HG02678 (cell line): ENCODE results near the gene SIK3.

Experiments
- ATAC-seq: cut with Tn5 transposase; IDR thresholded peaks from one replicate; pipeline ENCODE4 v1.9.1; 2021; ENCODE audit warnings: mild to moderate bottlenecking, moderate library complexity; ENCODE audit not compliant: unreplicated experiment

SIK3 gene

DNA sequence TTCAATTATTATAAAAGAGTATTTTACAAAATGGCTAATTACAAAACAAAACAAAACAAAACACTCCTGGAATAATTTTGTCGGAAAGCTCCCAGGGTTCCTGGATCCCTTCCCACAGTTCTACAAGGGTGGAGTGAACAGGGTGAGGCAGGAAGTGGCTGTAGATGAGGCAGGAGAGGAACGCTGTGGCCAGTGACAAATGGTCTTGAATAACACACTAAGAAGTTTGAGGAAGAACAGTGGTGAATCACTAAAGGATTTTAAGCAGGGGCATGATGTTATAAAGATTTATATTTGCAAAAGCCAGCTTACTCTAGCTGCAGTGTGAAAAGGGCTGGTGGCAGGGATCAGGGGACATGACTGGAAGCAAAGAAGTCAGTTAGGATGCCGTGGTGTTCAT is 227.0 kb downstream of the SIK3 start:
- ATAC-seq = no peak

DNA sequence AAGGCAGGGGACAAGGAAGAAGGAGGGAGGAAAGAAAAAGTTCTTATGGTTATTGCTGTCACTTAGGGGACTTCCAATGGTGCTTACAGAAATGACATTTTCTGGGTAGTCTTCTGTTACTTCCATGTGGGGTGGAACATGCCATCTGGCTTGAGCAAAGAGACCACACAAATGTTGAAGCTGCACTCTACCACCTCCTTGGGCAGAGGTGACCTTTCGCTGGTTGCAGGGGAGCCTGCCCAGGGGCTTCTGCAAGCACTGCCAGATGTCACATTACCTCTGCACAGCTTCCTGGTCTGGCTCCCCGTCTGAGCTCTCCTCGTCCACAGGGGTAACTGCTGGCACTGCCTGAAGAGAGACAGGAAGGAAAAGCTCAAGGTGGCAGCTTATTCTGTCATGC is 228.2 kb downstream of the SIK3 start:
- no peak for ATAC-seq

DNA sequence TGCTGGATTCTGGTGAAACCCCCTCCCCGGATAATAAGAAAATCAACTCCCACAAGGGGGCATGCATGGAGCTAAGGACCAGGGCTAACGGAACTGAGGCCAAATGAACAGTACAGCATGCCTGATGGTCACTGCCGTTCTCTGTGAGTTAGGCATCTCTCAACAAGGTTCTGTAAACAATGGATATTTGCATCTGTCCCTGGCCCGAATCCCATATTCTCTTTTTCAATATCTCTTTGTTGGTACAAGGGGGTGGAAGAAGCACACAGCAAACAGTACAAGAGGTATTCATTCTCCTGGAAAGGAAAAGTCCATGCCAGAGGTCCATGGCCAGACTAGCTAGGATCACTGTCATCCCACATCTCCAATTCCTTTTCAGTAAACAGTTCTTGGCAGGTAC is 228.6 kb downstream of the SIK3 start:
- ATAC-seq = no peak

DNA sequence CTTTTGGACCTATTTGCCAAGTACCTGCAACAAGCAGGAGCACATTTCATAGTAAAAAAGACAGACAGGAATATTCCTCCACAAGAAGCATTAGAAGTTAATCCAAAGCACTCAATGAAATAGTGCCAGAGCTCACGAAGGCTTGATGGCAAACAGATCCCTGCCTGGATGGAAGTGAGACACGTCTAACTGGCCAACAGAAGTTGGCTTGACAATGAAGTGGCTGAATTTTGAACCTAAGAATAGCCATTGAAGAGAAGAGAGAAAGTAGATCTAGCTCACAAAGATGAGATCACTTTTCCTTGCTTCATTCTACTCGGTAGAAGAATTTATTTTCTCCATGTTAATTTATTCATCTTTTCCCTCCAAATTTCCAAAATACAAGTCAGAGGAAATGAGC is 230.2 kb downstream of the SIK3 start:
- no peak for ATAC-seq

DNA sequence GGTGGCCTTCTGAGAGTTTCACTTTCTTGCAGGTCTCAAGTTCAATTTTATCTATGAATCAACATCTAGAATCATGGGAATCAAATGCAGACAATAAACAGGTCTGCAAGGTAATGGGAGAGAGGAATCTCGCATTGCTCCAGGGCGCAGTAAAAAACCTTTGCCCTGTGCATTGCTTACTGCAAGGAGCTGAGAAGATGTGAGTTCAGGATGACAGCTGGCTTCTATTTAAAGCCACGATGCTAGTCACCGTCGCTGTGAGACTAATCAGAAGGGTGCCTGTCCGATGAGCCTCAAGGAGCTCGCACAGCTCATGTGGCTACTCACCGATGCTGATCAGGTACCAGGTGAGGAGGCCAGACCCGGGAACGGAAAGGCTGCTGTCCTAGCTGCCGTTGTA is 230.6 kb downstream of the SIK3 start:
- no peak for ATAC-seq

DNA sequence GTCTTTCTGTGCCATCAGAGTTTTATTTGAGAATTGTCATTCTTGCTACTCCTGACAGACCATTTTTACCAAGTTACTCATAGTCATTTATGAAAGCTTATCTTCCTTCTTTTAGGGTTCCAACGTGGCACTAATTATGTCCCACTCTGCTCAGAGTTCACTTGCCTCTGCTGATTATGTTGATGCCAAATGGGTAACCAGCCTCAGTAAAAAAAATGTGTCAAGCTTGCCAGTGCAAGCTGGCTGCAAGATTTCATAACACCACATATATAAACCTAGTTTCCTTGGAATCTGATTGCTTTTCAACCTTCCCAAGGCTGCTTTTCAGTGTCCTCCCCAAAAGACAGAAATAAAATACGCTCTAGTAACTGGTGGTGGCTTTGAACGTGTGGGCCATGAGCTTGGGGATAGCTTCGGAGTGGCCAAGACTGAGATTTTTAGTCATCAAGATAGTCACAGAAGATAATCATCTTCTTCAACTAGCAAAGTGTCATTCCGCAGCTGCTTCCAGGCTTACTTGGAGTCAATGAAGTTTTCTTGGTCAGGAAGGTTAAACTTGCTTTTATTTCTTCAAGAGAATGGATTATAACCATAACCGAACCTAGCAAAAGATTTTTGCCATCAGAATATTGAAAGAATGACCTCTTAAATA is 231.3 kb downstream of the SIK3 start:
- ATAC-seq = no peak

DNA sequence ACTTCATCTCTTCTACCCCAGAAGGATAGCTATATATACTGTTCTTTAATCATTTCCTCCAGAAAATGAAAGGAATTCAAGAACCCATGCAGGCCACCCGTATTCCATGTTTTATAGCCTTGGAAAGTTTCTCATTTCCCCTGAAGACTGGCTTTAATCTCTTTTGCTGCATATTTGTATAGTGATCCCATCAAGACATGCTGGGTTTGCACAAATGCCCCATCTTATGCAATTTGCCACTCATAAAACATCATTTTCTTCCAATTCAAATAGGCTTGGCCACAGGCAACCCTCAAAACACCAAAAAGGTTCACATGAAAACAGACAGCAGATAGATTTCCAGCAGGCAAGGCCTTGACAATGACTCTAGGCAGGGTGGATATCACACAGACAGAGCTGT is 232.5 kb downstream of the SIK3 start:
- ATAC-seq = no peak

DNA sequence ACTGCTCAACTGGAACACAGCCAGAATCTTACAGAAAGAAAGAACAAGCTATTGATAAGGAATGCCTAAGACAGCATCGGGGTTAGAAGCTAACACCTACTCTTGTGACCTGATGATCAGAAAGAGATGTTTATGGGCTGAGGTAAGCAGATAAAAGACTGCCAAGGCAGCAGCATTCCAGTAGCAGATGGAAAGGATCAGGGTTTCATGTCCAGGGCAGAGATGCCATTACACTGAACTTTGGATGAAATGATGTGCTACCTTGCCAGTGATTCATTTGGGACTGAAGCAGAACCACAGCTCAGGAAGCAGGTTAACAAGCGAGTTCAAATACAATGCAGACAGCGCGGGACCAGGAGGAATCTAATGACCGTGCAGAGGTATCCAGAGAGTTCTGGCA is 233.7 kb downstream of the SIK3 start:
- no peak for ATAC-seq

DNA sequence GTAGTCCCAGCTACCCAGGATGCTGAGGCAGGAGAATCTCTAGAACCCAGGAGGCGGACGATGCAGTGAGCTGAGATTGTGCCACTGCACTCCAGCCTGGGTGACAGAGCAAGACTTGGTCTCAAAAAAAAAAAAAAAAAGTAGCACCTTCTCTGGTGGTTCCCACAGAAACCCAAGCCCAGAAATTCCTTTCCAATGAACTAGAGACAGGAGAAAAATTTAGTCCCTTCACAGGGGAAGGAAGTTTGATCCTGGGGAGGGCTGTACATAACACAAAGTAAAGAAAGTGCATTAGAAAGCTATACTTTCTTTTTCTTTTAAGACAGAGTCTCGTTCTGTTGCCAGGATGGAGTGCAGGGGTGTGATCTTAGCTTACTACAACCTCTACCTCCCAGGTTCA is 235.3 kb downstream of the SIK3 start:
- ATAC-seq = no peak

DNA sequence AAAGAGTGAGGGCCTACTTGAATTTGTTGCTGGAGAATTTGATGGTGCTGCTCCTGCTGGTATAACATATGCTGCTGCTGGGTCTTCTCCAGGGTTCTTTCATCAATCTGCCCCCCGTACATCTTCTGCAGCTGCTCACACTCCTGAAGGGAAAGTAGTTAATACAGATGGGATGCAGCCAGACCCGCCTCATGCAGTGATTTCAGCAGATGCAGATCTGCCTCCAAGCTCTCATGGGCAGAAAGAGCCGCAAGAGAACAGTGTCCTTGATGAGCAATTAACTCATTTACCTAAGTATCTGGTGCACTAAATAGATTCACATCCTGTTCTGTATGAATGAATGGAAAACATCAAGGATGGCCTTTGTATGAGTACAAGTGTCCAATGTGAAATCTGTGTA is 236.0 kb downstream of the SIK3 start:
- no peak for ATAC-seq

DNA sequence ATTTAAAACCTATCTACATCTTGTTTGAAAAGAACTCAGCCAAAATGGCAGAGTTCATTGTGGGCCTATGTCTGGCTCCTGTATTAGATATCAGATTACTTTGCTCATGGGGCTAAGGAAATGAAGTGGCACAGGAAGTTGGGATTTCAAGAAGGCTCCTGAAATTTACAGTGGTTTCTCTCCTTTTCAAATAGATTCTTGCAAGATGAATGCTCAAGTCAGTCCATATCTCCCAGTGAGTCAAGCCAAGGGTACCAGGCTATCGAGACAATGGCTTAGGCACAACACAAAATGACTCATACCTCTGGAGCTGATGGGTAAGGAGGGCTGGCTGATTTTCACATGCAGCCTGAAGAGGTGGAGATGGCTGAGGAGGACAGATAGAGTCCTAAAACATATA is 236.7 kb downstream of the SIK3 start:
- ATAC-seq = no peak

DNA sequence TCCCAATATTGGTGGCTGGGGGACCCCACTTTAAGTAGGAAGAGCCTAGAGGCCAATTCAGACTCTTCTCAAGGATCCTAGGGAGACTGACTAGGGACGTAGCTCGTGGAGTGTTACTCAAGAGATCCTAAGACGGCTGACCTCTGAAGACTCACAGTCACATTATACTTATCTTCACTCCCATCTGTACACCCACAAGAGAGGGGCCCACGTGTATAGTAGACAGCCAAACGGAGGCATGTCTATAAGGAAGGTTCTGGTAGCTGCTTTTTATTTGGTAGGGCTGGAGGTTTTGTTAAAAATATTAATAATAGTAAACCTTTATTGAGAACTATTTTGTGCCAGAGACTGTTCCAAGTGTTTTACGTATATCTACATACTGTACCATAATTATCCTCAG is 237.9 kb downstream of the SIK3 start:
- ATAC-seq = no peak

DNA sequence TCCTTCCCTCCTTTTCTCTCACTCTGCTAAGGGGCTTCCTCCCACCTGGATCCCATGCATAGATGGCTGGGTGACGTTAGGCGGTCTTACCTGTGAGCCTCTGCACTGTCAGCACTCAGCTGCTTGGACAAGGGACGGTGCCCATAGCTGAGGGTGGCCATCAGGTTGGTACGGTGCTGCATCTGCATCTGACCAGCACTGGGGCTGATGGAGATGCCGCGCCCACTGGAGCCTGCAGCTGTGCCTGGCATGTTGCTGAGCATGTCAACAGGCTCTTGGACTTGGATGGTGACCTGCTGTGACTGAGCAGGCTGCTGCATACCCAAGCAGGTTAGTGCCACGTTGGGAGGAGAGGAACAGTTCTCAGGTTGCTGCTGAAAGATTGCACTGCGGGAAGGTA is 239.1 kb downstream of the SIK3 start:
- no peak for ATAC-seq

DNA sequence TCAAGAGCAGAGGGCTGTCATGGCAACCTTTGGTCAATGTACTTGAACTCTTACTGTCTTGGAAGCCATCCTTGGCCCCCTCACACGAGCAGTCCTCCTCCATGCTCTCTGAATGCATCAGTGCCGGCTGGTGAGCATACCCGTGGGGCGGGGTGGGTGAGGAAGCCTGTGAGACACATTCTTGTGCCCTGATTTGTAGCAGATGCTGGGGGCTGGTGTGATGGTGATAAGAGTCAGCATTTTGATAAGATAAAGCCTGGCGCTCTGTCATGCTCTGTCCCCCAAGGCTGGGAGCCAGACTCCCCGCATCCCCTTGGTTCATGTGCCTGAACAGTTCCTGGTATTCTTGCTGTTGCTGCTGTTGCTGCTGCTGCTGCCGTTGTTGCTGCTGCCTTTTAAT is 240.3 kb downstream of the SIK3 start:
- no peak for ATAC-seq

DNA sequence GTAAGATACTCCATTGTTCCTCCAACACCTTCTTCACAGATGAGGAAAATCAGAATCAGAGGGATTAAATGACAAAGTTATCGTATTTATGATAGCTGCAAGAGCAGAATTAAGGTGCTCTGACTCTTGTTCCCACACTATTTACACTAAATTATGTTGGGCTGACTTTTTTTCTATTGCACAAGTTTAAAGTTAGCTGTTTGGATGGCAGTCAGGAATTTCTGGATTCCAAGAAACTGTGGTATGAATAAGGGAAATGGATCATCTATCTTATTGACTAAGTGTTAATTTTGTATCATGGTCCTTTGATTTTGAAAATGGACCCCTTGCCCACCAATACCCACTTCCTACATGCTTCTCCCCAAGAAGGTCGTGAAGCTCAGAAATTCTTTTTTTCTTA is 240.9 kb downstream of the SIK3 start:
- ATAC-seq = no peak

DNA sequence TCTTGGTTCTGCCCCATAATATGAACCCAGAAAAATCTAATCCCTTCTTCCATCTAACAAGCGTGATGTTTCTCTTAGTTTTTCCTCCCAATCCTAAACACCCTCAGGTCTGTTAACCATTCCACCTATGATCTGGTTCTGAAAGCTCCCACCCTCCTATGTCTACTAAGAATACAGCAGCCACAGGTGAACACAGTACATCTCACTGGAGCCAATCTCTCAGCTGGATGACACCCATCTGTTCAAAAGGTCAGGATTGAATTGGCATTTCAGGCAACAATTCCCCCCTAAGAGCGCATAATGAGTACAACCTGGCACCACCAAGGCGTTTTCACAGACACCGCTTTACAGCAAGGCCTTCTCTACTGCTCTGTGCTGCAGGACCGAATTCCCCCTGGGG is 241.8 kb downstream of the SIK3 start:
- ATAC-seq = no peak

DNA sequence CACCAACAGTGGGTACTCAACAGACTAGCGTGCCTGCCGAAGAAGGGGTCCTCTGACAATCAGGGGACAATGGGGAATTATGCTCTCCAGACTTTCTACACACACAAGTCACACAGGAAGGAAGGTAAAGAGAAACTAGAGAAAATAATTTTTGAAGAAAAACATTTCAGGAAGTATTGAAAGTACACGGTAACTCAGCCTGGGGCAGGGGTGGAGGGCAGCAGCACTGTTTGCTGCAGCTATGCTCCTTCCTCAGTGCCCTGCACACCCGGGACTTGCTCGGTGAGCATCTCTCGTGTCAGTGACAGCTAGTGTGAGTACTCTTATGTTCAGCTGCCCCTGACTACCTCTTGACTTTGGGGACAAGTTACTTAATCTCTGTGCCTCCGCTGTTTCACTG is 242.8 kb downstream of the SIK3 start:
- no peak for ATAC-seq

DNA sequence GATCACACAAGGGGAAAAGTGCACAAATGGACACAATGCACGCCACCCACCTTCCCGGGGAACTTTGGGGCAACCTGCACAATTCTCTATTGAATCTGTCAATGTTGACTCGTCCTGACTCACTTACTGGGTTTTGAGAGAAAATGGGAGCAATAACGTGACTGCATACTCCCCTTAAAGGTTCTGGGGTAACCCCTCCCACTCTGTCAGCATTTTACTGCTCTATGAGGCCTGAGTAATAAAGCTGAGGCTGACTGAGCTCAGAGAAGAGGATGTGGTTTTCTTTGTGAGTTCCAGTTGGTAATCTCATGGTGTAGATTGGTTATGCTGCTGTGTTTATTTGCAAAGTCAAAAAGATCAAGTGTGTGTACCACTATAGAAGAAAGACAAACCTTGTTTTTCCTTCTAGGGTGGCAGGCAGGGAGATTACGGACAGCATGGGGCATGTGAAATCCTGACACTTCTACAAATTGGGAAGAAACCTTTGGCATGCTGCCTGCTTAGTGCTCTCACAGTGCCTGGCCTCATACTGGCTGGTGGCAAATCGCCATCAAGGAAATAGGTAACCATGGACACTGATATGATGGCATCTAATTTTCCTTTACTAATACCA is 244.7 kb downstream of the SIK3 start:
- ATAC-seq = peak; percentile 93

DNA sequence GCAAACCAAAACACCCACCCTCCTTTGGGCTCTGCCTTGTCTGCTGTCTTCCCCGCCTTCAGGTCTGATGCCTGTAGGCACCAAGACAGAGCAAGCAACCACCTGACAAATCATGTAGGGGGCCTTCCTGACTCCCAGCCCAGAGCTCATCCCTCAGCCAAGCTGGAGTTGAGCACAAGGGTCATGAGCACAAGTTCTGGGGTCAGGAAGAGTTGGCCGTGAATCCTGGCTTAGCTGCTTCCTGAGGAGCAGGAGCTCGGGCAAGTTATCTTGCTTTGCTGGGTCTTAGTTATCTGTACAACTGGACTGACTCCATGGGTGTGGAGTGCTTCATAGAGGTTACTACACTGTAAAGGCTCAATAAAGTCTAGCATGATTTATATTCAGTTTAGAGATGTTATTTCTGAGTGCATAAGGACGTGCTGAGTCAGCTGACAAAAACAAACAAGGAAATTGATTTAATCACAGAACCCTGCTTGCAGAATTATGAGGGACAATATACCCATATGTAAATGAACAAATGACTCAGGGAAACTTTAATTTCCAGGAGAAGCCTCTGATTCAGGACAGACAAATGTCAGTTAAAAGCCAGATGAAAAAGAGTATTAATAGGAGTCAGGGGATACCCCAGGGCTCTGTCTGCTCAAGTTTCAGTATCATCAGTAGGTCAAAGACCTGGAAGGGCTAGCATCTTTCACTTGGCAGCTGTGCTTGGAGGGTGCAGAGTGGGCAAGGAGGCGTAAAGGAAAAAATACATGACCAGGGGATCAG is 245.8 kb downstream of the SIK3 start:
- no peak for ATAC-seq

DNA sequence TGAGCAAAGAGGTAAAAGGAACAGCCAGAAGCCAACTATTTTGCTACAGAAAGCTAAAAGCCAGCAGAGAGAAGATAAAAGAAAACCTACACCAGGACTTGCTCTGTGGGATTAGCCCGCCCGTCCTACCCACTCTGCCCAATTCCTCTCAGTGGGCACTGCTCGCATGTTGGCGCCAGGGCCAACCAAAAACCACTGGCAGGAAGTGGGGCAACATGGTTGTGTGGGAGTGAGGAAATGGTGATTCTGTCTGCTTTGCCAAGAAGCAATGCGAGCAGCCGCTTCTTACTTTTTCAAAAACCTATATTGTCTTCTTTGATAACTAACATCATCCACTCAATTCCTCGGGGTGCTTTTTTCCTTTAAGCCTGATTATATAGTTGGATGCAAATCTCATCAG is 246.6 kb downstream of the SIK3 start:
- no peak for ATAC-seq

DNA sequence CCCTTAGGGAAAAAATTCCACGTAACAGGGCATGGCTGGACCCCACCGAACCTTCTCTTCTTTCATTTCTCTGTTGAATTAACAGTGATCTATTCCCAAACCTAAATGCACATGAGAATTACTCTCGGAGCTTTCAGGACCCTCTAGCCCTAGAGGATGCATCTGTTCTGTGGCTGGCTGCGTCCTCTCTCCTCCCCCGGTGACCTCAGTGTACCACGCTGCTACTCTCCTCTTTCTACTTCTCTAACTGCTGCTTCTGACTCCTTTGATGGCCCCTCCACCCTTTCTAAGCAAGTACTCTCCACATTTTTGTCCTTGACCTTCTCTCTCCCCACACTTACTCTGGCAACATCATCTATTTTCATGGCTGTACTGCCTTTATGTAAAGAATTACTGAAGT is 248.7 kb downstream of the SIK3 start:
- no peak for ATAC-seq

DNA sequence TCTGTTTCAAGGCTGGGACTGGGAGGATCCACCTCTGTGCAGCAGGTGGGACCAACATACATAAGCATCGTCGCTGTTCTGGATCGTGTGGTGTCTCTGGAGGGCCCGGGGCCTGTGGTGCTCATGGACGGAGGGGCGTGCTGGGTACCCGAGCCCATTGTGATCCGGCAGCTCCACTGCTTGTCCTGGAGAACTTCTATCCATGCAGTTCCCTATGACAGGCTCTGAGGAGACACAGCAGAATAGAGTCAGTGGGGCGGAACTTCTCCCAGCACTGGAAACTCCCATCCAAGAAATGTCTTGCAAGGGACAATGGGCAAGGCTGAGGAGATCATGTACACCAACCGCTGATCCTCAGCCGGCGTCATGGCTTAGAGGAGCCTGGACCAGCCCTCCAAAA is 249.2 kb downstream of the SIK3 start:
- ATAC-seq = no peak
